ENCODE measurements around the gene ATP11C. TPM values are rescaled to one million over a fixed set of nuclear protein-coding genes. Genes with fewer than 3 reads are reported as not detected.

The ATP11C gene
- total and polyA plus RNA-seq, 9 of the 15 experiments (the other 6 are each of a cell fraction or from before 2014, with no cell fraction given), result 18.2 to 42.2 (median 29.4) TPM

DNA sequence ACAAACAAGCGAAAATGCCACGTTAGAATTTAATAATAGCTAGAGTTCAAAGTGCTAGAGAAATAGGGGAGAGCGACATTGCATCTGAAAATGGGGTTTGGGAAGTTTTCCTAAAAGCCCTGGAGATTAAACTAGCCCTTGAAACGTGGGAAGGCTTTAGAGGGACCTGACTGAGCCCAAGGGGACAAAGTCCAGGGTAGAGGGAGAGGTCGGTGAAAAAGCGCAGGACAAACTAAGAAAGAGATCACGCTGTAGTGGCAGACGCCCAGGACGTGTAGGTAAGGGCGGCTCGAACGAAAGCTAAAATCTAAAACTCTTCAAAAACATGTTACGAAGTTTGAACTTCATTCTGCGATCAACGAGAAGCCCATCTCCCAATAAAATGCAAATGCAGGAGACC is 1.1 kb upstream of the ATP11C start (continued):
- TF ChIP-seq DLX4 (CRISPR knock-in tag; IDR thresholded peaks at IDR 0.05), result no peak

DNA sequence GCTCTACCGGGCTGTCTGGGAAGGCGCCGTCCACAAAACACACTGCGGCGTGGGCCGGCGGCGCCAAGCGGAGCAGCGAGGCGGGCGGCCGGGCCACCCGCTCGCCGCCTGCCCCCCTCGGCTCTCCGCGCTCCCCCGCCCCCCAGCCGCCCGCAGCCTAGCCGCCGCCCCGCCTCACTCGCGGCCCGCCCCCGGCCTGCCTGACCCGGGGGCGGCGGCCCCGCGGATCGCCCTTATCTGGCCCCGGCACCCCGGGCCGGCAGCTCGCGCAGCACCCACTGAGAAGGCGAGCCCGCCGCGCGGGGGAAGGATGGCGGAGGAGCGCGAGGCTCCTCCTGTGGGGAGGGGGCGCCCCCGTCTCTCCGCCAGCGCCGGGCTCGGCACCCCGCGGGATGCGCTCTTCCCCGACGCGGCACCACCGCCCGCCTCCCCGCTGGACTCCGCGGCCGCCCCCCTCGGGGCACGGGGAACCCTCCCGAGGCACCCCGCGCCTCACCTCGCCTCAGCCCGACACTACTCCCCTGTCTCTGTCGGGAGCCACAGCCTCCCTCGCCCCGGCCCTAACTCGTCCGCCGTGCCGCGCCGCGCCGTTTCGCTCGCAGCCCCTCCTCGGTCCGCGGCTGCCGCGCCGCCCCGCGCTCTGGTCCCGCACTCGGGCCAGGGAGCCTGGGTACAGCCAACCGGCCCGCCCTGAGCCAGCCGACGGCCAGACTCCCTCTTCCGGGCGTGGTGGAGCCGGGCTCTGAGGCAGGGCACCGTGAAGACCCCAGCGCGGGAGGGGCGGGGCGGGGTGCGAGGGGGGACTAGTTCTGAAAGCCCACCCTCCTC is 566 bp downstream of the ATP11C start:
- intact Hi-C loops (cut with micrococcal nuclease) (loop anchor here (5.0 to 10.0 kb wide), 2 partner anchors 55 to 147 kb away; no protein-coding TSS in a partner anchor), in situ Hi-C loops (cut with MboI) (no loop called here)
- under 1% methylated on average over 27 of the region's 109 CpGs for WGBS (ENCODE audit: insufficient coverage, low coverage, missing lambda C conversion rate)
- H3K79me2 ChIP-seq (ENCODE audit: control insufficient read depth, insufficient read depth, low read length), result peaks cover 48% of the 10 kb centered on the region
- peak overlapping the region; percentile 80 for H2AFZ ChIP-seq (ENCODE audit: low read depth, low read length)
- H3K36me3 ChIP-seq (ENCODE audit: control insufficient read depth, insufficient read depth, low read length), result peaks cover 5% of the 10 kb centered on the region; the same call in 1 of the 3 replicates
- DNase-seq (ENCODE audit: extremely low read depth in 1 of 4, low spot score in 3 of 4) (peak; percentile 81 to 85 (median 84)), ATAC-seq (peak; percentile 76), FAIRE-seq (no peak)
- H3K4me1 ChIP-seq (replicated peaks in 1 of 2; ENCODE audit: control insufficient read depth in 2 of 2, insufficient read depth in 2 of 2, low read length in 2 of 2), result peaks cover 4 to 11% of the 10 kb centered on the region in 2 experiments; a peak in 4 of 5 replicates
- H3K9ac ChIP-seq (ENCODE audit: insufficient read depth in 1 of 2, low read depth in 2 of 2, low read length in 2 of 2), result peak overlapping the region; percentile 82 to 95
- no peaks in the 10 kb centered on the region for H3K27me3 ChIP-seq (ENCODE audit: control insufficient read depth in 2 of 2, insufficient read depth in 2 of 2, low read length in 2 of 2)
- no peaks in the 10 kb centered on the region for H3K9me1 ChIP-seq (ENCODE audit: control insufficient read depth, insufficient read depth, low read length)
- ChIA-PET POLR2A (interaction anchor here (0.6 to 1.2 kb wide), 7 partner anchors 9 to 288 kb away, joined by 3 to 5 read pairs (median 4); no protein-coding TSS in a partner anchor), CTCF (ENCODE audit: low intra/inter-chr PET ratio) (no interaction called here)
- no TSS peak for BruUV-seq (replicated peaks)
- H4K20me1 ChIP-seq (replicated peaks; ENCODE audit: control insufficient read depth, insufficient read depth, low read length), result no peaks in the 10 kb centered on the region; the same call in 1 of the 2 replicates
- peak overlapping the region; percentile 82; the same call in 1 of the 2 replicates for H3K4me2 ChIP-seq (ENCODE audit: insufficient read depth, low read length)
- peak overlapping the region; percentile 95 for H3K27ac ChIP-seq (ENCODE audit: extremely low read depth, low read depth, low read length)
- no peaks in the 10 kb centered on the region for H3K9me3 ChIP-seq (replicated peaks; ENCODE audit: control insufficient read depth, insufficient read depth, low read depth, low read length)
- peak overlapping the region; percentile 83 for H3K4me3 ChIP-seq
- TF ChIP-seq ZNF780A (CRISPR knock-in tag; IDR thresholded peaks at IDR 0.05), result no peak
- TF ChIP-seq ADNP (tag; IDR thresholded peaks at IDR 0.05), result no peak
- 0 out of 2 replicates have a peak, but pooled peaks have one; percentile 3 for TF ChIP-seq CREM (IDR thresholded peaks at IDR 0.05; ENCODE audit: low read depth)
- no peak for TF ChIP-seq CBX8 (IDR thresholded peaks at IDR 0.05; ENCODE audit: borderline replicate concordance, extremely low read depth, low read depth, low read length, poor library complexity, severe bottlenecking)
- TF ChIP-seq, protein P1, sequence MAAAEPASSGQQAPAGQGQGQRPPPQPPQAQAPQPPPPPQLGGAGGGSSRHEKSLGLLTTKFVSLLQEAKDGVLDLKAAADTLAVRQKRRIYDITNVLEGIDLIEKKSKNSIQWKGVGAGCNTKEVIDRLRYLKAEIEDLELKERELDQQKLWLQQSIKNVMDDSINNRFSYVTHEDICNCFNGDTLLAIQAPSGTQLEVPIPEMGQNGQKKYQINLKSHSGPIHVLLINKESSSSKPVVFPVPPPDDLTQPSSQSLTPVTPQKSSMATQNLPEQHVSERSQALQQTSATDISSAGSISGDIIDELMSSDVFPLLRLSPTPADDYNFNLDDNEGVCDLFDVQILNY (CRISPR knock-in tag; IDR thresholded peaks at IDR 0.05), result no peak
- no peak for TF ChIP-seq NFE2 (IDR thresholded peaks at IDR 0.05; ENCODE audit: low read depth)
- TF ChIP-seq ELK1 (CRISPR knock-in tag; IDR thresholded peaks at IDR 0.05), result no peak
- TF ChIP-seq BRD9 (IDR thresholded peaks at IDR 0.05; ENCODE audit: low read depth, partially characterized antibody), result no peak
- TF ChIP-seq, protein P2, sequence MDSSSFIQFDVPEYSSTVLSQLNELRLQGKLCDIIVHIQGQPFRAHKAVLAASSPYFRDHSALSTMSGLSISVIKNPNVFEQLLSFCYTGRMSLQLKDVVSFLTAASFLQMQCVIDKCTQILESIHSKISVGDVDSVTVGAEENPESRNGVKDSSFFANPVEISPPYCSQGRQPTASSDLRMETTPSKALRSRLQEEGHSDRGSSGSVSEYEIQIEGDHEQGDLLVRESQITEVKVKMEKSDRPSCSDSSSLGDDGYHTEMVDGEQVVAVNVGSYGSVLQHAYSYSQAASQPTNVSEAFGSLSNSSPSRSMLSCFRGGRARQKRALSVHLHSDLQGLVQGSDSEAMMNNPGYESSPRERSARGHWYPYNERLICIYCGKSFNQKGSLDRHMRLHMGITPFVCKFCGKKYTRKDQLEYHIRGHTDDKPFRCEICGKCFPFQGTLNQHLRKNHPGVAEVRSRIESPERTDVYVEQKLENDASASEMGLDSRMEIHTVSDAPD (CRISPR knock-in tag; IDR thresholded peaks at IDR 0.05), result no peak
- TF ChIP-seq KDM5B (IDR thresholded peaks at IDR 0.05; ENCODE audit: insufficient replicate concordance, low read depth, low read length), result peak; percentile 33
- 0 out of 2 replicates have a peak, but pooled peaks have one; percentile 32 for TF ChIP-seq NCOA6 (IDR thresholded peaks at IDR 0.05)
- TF ChIP-seq ARHGAP35 (IDR thresholded peaks at IDR 0.05; ENCODE audit: partially characterized antibody), result no peak
- TF ChIP-seq SREBF1 (IDR thresholded peaks at IDR 0.05; ENCODE audit: borderline replicate concordance, low read depth, low read length), result no peak
- no peak for TF ChIP-seq TAF7 (tag; IDR thresholded peaks at IDR 0.05)
- TF ChIP-seq PHTF2 (CRISPR knock-in tag; IDR thresholded peaks at IDR 0.05), result no peak

Data from K562 (cell line).